Measurements from ENCODE around the gene UPF2.

The UPF2 gene

GRCh38 chr10:11882646-11883375 lies 159.8 kb downstream of the UPF2 start:
- no peak for DNase-seq (ENCODE audit: low read depth, low spot score)

- no peak for DNase-seq (ENCODE audit: low read depth, low spot score)
These were observed 160.9 kb downstream of the UPF2 start for GRCh38 chr10:11881477-11882417.

- no peak for DNase-seq (ENCODE audit: low read depth, low spot score)
These were observed 161.6 kb downstream of the UPF2 start for GRCh38 chr10:11881030-11881476.

- no peak for DNase-seq (ENCODE audit: low read depth, low spot score)
These were observed 162.2 kb downstream of the UPF2 start for GRCh38 chr10:11880151-11881029.

GRCh38 chr10:11879387-11880094 lies 163.1 kb downstream of the UPF2 start:
- no peak for DNase-seq (ENCODE audit: low read depth, low spot score)

- DNase-seq (ENCODE audit: low read depth, low spot score): no peak
These were observed 163.8 kb downstream of the UPF2 start for GRCh38 chr10:11878776-11879175.

- no peak for DNase-seq (ENCODE audit: low read depth, low spot score)
These were observed 165.1 kb downstream of the UPF2 start for GRCh38 chr10:11877591-11877905.

GRCh38 chr10:11876805-11877590 lies 165.6 kb downstream of the UPF2 start:
- no peak for DNase-seq (ENCODE audit: low read depth, low spot score)

- DNase-seq (ENCODE audit: low read depth, low spot score): no peak
These were observed 166.3 kb downstream of the UPF2 start for GRCh38 chr10:11876324-11876723.

- no peak for DNase-seq (ENCODE audit: low read depth, low spot score)
These were observed 166.9 kb downstream of the UPF2 start for GRCh38 chr10:11875494-11876281.

- DNase-seq (ENCODE audit: low read depth, low spot score): no peak
These were observed 167.8 kb downstream of the UPF2 start for GRCh38 chr10:11874568-11875493.

GRCh38 chr10:11871466-11871865 lies 171.1 kb downstream of the UPF2 start:
- no peak for DNase-seq (ENCODE audit: low read depth, low spot score)

GRCh38 chr10:11870900-11871400 lies 171.7 kb downstream of the UPF2 start:
- DNase-seq (ENCODE audit: low read depth, low spot score): no peak

GRCh38 chr10:11870461-11870780 lies 172.2 kb downstream of the UPF2 start:
- DNase-seq (ENCODE audit: low read depth, low spot score): no peak
